ENCODE results near the gene CXCL3.

The CXCL3 gene

GRCh38 chr4:74055498-74055897 lies 17.0 kb upstream of the CXCL3 start:
- DNase-seq (ENCODE audit: low read depth) = no peak

GRCh38 chr4:74055096-74055495 lies 16.6 kb upstream of the CXCL3 start:
- no peak for DNase-seq (ENCODE audit: low read depth)

- DNase-seq (ENCODE audit: low read depth) = no peak
These were observed 16.1 kb upstream of the CXCL3 start for GRCh38 chr4:74054483-74055047.

DNA sequence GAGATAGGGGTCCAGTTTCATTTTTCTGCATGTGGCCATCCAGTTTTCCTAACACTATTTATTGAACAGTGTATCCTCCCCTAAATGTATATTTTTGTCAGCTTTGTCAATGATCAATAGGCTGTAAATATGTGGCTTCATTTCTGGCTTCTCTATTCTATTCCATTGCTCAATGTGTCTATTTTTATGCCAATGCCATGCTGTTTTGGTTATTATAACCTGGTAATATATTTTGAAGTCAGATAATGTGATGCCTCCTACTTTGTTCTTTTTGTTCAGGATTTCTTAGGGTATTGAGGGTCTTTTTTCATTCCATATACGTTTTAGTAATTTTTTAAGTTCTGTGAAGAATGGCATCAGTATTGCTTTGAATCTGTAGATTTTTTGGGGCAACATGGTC lies 8.7 kb upstream of the CXCL3 start:
- DNase-seq (ENCODE audit: low read depth) = no peak

GRCh38 chr4:74045772-74046171 lies 7.3 kb upstream of the CXCL3 start:
- no peak for DNase-seq (ENCODE audit: low read depth)

GRCh38 chr4:74045247-74045646 lies 6.8 kb upstream of the CXCL3 start:
- no peak for DNase-seq (ENCODE audit: low read depth)

DNA sequence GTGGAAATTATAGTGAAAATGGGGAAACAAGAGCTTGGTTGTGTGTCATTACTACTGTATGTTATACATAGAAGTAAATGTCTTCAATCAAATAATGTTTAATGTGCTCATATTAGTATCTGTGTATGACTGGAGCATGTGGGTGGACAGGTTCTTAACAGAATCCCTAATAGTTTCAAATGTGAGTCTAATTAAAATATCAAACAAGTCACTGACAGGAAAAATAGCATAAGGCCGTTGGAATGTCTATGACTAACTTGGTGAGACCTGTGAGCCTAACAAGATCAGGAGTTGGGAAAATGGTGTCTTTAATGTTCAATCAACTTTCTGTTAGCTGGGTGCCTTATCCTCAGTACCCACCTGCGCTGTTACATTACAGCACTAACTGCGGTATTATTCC lies 6.2 kb upstream of the CXCL3 start:
- no peak for DNase-seq (ENCODE audit: low read depth)

DNA sequence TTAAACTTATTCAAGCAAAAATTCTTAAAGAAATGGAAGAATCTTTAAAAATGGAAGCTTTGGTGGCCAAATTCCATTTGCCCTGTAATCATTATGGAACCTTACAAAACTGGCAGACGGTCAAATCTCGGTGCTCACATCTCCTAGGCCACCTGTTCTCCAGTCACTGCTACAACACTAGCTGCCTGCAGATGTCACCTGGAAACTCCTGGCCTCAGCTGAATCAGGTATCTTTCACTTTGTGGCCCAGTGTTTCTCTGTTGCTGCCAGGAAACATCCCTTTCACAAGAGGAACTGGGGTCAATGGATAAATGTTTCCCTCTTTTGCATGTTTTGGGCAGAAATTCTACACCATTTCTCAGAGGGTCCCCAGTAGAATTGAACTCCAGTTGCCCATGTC lies 4.2 kb upstream of the CXCL3 start:
- DNase-seq (ENCODE audit: low read depth) = no peak

DNA sequence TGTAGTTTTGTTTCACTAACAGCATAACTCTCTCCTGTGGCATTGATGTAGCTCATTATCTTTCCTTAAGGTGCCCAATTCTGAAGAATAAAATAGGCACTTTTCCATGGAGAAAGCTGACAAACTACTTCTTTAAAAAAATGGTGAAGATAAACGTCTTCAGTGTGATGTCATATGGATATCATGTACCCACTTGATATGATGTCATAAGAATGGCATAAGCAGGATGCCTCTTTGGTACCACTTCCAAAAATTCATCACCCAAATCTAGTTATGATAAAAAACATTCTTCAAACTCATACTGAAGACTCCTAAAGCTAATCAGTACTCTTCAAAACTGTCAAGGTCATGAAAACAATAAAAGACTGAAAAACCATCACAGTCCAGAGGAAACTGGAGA lies 2.9 kb upstream of the CXCL3 start:
- DNase-seq (ENCODE audit: low read depth) = no peak

DNA sequence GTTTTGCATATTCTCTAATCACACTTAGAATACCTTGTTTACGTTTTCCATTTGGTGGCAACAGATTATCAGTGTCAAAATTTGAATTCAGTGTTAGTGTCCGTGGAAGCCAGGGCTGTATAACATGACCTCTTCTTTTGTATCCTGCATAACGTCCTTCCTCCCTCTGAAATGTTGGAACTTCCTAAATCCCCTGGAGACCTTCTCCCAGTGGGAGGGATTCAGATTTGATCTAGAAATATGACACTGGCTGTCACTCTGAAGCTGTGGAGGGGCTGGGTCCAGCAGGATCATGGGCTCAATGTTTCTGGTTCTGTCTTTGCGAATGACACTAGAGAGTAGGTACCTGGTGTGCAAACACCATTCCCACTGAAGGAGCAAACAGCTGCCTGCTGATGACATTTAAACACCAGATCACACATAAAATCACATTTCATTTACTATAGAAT lies 850 bp upstream of the CXCL3 start:
- DNase-seq (ENCODE audit: low read depth) = no peak

- no peak for DNase-seq (ENCODE audit: low read depth)
These were observed 434 bp downstream of the CXCL3 start for GRCh38 chr4:74038086-74038424.

GRCh38 chr4:74037076-74037955 lies 1.2 kb downstream of the CXCL3 start:
- DNase-seq (ENCODE audit: low read depth) = no peak

DNA sequence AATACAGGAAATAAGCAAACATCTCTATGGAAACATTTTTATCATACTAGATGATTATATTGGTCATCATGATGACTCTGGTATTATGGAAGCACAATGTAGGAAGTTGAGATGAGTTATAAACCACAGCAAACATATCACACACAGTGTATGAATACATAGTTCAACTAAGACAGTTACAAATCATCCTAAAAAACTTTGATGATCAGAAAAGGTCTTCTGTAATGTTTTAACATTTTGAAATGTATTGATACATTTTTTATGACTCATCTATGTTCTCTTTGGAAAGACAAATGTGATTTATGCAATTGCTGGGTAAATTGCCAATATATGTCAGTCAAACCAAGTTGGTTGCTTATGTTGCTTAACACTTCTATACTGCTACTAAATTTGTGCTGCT lies 4.8 kb downstream of the CXCL3 start:
- no peak for DNase-seq (ENCODE audit: low read depth)

- no peak for DNase-seq (ENCODE audit: low read depth)
These were observed 6.4 kb downstream of the CXCL3 start for GRCh38 chr4:74032064-74032463.

DNA sequence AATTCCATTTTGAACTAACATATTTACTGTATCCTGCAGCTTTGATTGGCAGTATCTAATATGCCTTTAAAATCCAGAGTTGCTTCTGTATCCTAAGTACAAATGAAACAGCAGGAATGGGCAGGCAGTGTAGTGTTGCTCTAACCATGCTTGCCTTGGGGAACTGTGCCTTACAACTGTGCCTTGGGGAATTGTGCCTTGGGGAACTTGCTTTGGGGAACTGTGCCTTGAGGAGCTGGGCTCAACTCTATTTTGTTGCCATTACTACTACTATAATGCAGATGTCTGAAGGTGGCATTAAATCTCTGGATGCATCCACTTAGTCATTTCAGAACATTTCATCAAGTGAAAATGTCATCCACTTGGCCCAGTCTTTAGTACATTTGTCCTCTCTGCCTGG lies 6.9 kb downstream of the CXCL3 start:
- DNase-seq (ENCODE audit: low read depth) = no peak

DNA sequence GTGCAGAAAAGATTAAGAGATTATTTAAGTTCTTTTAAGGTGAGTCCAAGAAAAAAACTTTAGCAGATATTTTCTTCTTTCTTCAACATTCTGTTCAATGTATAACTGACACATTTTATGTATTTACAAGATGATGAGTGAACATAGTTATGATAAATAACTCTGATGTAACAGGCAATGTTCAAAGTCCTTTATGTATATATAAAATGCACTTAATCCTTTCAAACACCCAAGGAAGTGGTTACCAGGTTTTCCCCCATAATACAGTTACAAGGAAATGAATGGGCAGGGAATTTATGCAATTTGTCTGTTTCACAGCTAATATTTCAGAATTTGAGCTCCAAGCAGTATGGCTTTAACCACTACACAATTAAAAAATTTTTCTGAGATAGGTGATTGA lies 8.2 kb downstream of the CXCL3 start:
- DNase-seq (ENCODE audit: low read depth) = no peak

GRCh38 chr4:74028504-74028903 lies 10.0 kb downstream of the CXCL3 start:
- DNase-seq (ENCODE audit: low read depth) = no peak

DNA sequence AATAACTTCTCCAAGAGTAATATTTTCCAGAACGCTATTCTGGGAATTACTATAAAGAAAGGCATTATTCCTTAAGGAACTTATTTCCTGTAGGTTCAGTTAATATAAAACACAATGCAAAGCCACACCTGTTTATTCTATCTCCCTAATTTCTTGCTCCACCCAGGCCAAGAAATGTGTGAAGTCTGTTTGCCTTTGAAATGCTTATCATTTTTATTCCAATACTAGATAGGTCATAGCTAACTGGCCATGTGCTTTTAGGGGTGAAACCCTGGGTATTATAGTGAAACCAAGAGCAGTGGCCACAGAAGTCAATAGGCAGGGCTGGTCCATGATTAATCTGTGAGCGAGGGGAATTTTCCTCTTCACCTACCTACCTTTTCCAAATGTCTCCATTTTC lies 14.8 kb downstream of the CXCL3 start:
- DNase-seq (ENCODE audit: low read depth) = no peak

- DNase-seq (ENCODE audit: low read depth) = no peak
These were observed 16.9 kb downstream of the CXCL3 start for GRCh38 chr4:74021601-74022000.

DNA sequence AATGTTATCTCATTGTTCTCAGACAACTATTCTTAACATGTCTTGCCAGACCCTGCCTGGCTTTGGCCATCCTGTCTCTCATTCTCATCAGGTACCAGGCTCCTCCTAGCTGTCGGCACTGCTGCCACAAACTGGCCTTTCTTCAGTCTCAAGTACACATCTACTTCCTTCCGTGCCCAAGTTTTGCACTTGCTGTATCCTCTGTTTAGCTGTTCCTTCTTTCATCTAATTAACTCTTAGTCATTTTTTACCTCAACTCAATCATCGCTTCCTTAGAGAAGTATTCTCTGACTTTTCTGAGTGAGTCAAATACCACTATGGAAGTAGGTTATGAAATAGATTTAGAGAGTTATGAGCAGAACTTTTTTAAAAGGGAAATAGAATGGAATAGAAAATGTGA lies 19.7 kb downstream of the CXCL3 start:
- no peak for DNase-seq (ENCODE audit: low read depth)

DNA sequence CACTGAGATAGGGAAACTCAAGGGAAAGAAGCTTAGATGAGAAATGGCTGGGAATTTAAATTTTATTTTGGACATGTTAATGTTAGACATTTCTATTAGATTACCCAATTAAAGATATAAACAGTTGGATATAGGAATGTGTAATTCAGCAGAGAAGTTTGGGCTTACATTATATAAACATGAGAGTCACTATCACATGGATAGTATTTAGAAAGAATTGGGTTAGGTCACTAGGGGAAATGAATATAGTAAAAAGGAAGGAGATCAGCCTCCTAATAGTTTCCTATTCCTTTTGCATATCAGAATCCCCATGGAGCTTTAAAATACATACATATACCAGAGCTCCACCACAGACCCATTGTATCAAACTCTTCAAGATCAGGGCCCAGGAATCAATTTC lies 20.4 kb downstream of the CXCL3 start:
- no peak for DNase-seq (ENCODE audit: low read depth)

GRCh38 chr4:74016068-74016467 lies 22.4 kb downstream of the CXCL3 start:
- DNase-seq (ENCODE audit: low read depth) = no peak

GRCh38 chr4:74015126-74015780 lies 23.2 kb downstream of the CXCL3 start:
- no peak for DNase-seq (ENCODE audit: low read depth)
